Stimulated activated naive CD4-positive, alpha-beta T cell treated with Interleukin-2 at 50 U/mL for 16 hours (primary cell): Measurements from ENCODE around the gene HLA-DOB.
A peak's percentile ranks its signal among the peaks of the same experiment; 100 is the strongest.
"Not testable (repeated sequence)": the region's sequence is repeated elsewhere in the genome, so short reads cannot be mapped to it uniquely, and the experiment has no call there.

ENCODE experiments used
- DNase-seq: peaks from one replicate; lab custom pipeline; 2025; lab: John Stamatoyannopoulos, UW

Gene HLA-DOB

DNA sequence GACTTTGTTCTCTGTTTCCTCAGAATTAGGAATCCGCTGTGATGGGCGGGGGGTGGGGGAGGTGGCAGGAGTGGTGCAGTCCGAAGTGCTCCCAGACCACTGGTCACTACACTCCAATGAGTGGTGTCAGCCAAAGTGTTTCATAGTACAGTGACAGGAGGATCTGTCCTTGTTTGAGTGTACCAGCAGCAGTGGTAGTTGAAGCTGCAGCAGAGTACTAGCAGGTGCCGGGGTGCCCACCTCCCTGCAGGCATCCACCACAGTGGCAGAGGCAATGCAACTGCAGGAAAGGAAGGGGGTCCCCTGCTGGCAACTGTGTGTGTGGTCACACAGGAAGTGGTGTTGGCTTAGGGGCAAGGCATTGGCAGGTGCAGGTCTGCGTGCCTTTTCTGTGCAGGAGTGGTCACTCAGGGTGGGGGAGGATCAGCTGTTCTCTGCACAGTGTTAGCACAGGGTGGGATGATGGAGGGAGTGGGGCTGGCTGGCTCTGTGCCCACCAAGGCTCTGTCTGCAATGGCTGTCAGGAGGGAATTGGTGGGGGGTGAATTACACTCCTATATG, 9.7 kb downstream of the HLA-DOB start:
- DNase-seq: no peak

- DNase-seq: not testable (repeated sequence)
These were observed 11.4 kb downstream of the HLA-DOB start for GRCh38 chr6:32805404-32805803.

DNA sequence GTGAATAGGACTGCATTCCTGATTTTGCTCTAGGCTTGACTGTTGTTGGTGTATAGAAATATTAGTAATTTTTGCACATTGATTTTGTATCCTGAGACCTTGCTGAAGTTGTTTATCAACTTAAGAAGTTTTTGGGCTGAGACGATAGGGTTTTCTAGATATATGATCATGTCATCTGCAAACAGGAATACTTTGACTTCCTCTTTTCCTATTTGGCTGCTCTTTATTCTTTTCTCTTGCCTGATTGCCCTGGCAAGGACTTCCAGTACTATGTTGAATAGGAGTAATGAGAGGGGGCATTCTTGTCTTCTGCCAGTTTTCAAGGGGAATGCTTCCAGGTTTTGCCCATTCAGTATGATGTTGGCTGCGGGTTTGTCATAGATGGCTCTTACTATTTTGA, 13.4 kb downstream of the HLA-DOB start:
- DNase-seq: no peak

DNA sequence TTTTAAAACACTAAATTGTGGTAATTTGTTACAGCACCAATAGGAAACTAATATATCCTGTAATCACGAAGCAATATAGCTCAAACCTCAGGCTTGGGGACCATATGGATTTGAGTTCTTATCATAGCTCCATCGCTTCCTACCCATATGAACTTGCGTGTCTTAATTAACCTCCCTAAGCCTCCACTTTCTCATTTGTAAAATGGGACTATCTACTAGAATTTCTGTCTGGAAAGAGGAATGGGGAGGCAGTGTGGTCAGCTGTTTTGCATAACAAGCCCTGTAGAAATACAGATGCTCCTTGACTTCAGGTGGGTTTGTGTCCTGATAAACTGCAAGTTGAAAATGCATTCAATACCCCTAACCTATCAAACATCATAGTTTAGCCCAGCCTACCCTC, 17.1 kb downstream of the HLA-DOB start:
- no peak for DNase-seq

DNA sequence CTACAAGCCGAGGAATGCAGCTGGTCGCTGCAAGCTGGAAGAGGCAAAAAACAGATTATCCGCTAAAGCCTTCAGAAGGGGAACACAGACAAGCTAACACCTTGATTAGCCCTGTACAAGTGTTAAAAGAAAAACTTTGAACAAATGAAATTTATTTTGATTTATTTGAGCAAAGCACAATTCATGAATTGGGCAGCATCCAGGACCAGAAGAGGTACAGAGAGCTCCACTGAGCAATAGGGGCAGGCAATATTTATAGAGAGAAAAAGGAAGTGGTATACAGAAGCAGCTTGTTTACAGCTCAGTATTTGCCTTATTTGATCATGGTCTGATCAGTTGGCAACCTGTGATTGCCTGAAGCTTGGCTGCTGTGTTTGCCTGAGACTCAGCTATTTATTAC, 17.6 kb downstream of the HLA-DOB start:
- no peak for DNase-seq

DNA sequence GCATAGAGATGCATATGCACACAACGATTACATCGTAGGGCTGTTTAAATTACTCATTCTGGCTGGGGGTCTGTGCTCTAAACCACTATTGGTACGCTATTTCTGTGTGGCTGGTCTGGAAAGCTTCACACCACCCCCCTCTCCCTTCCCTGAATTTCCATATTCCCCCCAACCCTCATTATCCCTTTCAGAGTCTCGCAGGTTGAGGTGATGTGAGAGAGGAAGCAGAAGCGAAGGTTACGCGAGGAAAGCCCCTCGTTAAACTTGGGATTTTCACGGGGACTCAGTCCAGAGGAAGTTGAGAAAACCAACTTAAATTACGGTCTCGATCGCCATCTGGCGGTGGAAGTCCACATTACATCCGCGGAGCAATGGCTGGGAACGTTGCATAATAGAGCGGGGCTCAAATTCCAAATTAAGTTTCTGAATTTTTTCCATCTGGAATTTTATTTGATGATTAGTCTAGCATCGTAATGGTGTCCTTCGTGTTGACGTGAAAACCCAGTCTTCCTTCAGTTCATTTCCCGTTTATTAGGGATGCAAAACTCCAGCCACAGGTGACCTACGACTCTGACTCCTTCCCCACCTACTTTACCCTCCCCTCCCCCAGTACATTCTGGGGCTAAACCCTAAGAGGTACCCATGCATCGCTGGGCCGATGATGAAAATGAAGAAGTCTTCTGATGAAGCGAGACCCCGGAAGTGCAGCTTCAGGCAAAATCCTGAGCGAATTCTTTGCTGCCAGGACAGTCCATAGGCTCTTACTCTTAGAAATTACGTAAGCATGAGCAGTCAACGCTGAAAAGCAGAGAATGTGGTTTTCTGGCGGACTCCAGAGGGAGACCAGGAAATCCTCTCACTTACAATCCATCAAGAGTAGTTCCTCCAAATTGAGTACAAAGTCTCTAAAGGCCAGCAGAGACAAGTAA, 19.7 kb downstream of the HLA-DOB start:
- DNase-seq: peak; percentile 65

GRCh38 chr6:32794510-32794909, 22.3 kb downstream of the HLA-DOB start:
- DNase-seq: no peak

DNA sequence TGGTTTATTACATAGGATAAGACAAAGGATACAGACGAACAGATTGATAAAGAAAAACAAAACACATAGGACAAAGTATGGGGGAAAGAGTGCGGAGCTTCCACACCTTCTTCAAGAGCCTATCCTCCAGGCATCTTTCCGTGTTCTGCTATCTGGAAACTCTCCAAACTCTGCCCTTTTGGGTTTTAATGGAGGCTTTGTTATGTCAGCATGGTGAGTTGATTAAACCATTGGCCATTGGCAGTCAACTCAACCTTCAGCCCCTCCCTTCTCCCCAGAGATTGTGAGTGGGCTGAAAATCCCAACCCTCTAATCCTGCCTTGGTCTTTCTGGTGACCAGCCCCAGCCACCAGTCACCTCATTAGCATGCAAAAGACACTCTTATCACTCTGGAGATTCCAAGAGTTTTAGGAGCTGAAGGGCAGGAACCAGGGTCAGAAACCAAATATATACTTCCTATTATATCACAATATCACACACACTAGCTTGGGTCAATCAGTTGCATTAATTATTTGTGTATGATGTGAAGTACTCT, 23.8 kb downstream of the HLA-DOB start:
- DNase-seq: no peak

DNA sequence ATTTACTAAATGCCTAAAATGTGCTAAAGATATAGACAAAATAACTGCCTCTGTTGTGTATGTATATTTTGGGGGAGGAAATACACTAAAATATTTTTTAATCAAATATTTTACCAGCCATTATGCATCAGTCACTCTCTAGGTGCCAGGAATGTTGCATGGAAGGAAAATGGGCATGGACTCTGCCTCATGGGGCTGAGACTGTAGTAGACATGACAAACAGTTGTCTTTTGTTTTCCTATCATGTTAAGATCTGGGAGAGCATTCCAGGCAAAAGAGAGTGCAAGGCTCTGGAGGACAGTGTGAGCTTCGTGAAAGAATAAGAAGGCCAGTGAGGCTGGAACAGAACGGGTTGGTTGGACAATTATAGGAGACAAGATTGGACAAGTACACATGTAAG, 26.5 kb downstream of the HLA-DOB start:
- DNase-seq: no peak

- no peak for DNase-seq
These were observed 30.8 kb downstream of the HLA-DOB start for GRCh38 chr6:32785781-32786533.

- DNase-seq: not testable (repeated sequence)
These were observed 33.9 kb downstream of the HLA-DOB start for GRCh38 chr6:32782923-32783322.

DNA sequence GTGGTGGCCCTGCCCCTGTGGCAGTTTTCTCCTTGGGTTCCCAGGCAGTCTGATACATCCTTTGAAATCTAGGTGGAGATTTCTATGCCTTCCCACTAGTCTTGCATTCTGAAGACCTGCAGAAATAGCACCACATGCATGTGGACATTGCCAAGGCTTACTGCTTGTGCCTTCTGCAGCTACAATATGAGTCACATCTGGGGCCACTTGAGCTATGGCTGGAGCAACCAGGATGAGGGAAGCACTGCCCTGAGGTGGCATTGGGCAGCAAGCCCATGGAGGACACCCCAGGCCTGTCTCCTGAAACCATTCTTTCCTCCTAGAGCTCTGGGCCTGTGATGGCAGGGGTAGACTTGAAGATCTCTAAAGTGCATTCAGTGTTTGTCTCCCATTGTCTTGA, 37.8 kb downstream of the HLA-DOB start:
- no peak for DNase-seq

GRCh38 chr6:32775071-32775470, 41.7 kb downstream of the HLA-DOB start:
- DNase-seq: no peak

- no peak for DNase-seq
These were observed 42.4 kb downstream of the HLA-DOB start for GRCh38 chr6:32774426-32774825.

- no peak for DNase-seq
These were observed 44.1 kb downstream of the HLA-DOB start for GRCh38 chr6:32772656-32773055.

DNA sequence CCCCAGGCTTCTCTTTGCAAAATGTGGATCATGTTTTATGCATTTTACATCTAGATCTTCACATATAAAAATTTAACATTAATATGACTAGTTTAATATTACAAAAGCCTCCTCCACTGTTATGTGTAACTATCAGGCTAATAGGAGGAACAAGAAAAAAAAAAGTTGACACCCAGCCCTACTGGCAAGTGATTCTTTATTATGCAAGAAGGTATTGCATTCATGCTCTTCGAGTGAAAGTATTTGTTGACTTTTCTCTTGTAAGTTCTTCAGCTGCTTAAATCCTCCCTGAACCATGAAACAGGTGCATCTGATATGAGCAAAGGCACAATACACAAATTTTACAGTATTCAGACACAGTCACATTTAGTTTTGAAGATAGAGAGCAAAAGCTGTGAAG, 52.8 kb downstream of the HLA-DOB start:
- DNase-seq: no peak

- DNase-seq: no peak
These were observed 53.4 kb downstream of the HLA-DOB start, which contains the start of gene HLA-DQB2 for GRCh38 chr6:32763421-32763820. TSS of gene HLA-DQB2 (minus strand) at chr6:32763532. CDS start at chr6:32763470, 62 bp downstream.
